T-helper 22 cell (primary cell): Measurements from ENCODE around the gene ZC2HC1B.
"Not testable (repeated sequence)": the region's sequence is repeated elsewhere in the genome, so short reads cannot be mapped to it uniquely, and the experiment has no call there.

Experiments
- DNase-seq: peaks from one replicate; pipeline ENCODE4 v3.0.0-alpha.2; 2020; ENCODE audit warnings: low read depth

Gene ZC2HC1B

GRCh38 chr6:143864234-143864633 lies at the start of gene ZC2HC1B:
Gene ZC2HC1B (plus strand): TSS chr6:143864474. CDS start chr6:143864540, 66 bp downstream.
- DNase-seq: no peak

- DNase-seq: no peak
These were observed 46.7 kb upstream of the ZC2HC1B start for GRCh38 chr6:143817621-143818020.

- DNase-seq: no peak
These were observed 42.9 kb upstream of the ZC2HC1B start for GRCh38 chr6:143821359-143821758.

GRCh38 chr6:143822584-143823024 lies 41.7 kb upstream of the ZC2HC1B start:
- DNase-seq: no peak

- no peak for DNase-seq
These were observed 40.7 kb upstream of the ZC2HC1B start for GRCh38 chr6:143823548-143823947.

GRCh38 chr6:143828572-143828971 lies 35.7 kb upstream of the ZC2HC1B start:
- no peak for DNase-seq

- DNase-seq: no peak
These were observed 28.1 kb upstream of the ZC2HC1B start for GRCh38 chr6:143836150-143836549.

GRCh38 chr6:143838395-143838794 lies 25.9 kb upstream of the ZC2HC1B start:
- DNase-seq: no peak

GRCh38 chr6:143839196-143839595 lies 25.1 kb upstream of the ZC2HC1B start:
- DNase-seq: no peak

- DNase-seq: no peak
These were observed 23.5 kb upstream of the ZC2HC1B start for GRCh38 chr6:143840595-143841265.

GRCh38 chr6:143842461-143842901 lies 21.8 kb upstream of the ZC2HC1B start:
- no peak for DNase-seq

GRCh38 chr6:143842902-143843676 lies 21.2 kb upstream of the ZC2HC1B start, which contains the start of gene LTV1:
Gene LTV1 (plus strand): TSS chr6:143843338. CDS start chr6:143843478, 140 bp downstream.
- DNase-seq: peak; percentile 84

GRCh38 chr6:143843677-143843999 lies 20.6 kb upstream of the ZC2HC1B start:
- DNase-seq: peak; percentile 0

GRCh38 chr6:143844006-143844405 lies 20.3 kb upstream of the ZC2HC1B start:
- no peak for DNase-seq

- DNase-seq: no peak
These were observed 19.2 kb upstream of the ZC2HC1B start for GRCh38 chr6:143845033-143845432.

GRCh38 chr6:143851706-143852105 lies 12.6 kb upstream of the ZC2HC1B start:
- DNase-seq: not testable (repeated sequence)

- DNase-seq: not testable (repeated sequence)
These were observed 9.2 kb upstream of the ZC2HC1B start for GRCh38 chr6:143855057-143855456.

GRCh38 chr6:143856762-143857161 lies 7.5 kb upstream of the ZC2HC1B start:
- not testable (repeated sequence) for DNase-seq

- no peak for DNase-seq
These were observed 6.6 kb upstream of the ZC2HC1B start for GRCh38 chr6:143857651-143858050.

GRCh38 chr6:143859891-143860660 lies 4.2 kb upstream of the ZC2HC1B start:
- no peak for DNase-seq

GRCh38 chr6:143863771-143864170 lies 503 bp upstream of the ZC2HC1B start:
- no peak for DNase-seq

GRCh38 chr6:143867236-143867635 lies 3.0 kb downstream of the ZC2HC1B start:
- DNase-seq: no peak

- DNase-seq: not testable (repeated sequence)
These were observed 4.5 kb downstream of the ZC2HC1B start for GRCh38 chr6:143868808-143869207.
